ENCODE measurements around the gene C3orf70.

C3orf70 gene

GRCh38 chr3:185042312-185043050, 110.4 kb downstream of the C3orf70 start:
- DNase-seq, result no peak

GRCh38 chr3:185041540-185041939, 111.3 kb downstream of the C3orf70 start:
- DNase-seq, result no peak

GRCh38 chr3:185040425-185040824, 112.4 kb downstream of the C3orf70 start:
- no peak for DNase-seq

GRCh38 chr3:185037801-185038200, 115.1 kb downstream of the C3orf70 start:
- no peak for DNase-seq

- no peak for DNase-seq
Observed at GRCh38 chr3:185030951-185031350, 121.9 kb downstream of the C3orf70 start.

DNA sequence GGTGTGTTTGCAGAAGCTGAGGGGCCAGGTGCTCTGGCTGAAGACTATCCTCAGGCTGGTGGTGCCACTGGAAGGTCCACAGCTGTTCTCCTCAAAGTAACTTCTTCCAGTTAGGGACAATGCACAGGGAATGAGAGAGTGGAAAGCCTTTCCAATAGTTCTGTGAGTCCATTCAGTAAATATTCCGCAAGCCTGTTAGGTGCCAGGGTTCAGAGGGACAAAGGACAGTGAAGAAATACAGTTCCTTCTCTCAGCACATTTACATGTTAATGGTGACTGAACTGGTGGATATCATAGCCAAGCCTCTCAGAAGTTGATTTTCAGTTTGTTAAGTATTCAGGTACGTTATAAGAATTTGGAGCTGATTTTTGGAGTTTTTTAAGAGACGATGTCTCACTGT, 122.5 kb downstream of the C3orf70 start:
- no peak for DNase-seq

GRCh38 chr3:185029086-185029485, 123.8 kb downstream of the C3orf70 start:
- DNase-seq, result no peak

GRCh38 chr3:185028121-185028520, 124.7 kb downstream of the C3orf70 start:
- no peak for DNase-seq

Measured in activated CD8-positive, alpha-beta memory T cell treated with anti-CD3 and anti-CD28 coated beads, Interleukin-2, amount 50 U/mL, for 4 hours (primary cell).